ENCODE measurements around the gene ZNF747.

DNA sequence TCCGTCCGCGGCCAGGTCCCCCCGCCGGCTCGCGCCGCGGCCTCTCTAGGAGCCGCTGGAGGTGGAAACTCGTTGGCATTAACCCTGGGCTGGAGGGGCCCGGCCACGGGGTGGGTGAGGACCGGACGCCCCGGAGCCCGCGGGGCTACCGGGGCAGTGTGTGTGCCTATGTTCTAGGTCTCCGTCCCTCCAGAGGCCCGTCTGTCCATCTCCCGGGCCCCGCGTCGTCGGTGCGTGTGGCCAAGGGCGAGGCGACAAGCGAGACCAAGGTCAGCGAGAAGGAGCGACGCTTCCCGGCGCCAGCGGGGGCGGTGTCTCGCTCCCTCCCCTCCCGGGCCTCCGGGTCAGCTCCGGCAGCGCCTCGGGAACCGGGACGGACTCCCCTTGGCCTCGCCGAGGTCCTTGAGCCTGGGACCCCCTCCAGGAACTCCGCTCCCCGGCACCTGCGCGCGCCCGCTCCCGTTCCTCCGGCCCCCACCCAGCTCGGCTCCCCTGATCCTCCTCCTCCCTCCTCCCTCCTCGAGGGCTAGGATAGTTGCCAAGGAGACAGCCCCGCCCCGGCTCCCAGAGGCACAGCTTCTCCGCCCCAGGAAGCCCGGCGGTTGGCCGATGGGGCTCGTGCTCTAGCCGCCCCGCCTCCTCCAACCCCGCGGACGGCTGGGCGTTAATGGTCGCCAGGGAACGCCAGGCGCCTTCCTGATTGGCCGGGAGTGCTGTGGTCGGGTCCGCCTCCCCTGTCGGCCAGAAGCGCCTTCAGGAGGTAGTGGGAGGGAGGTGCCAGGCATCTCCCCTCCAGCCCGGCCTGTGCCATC lies 7.6 kb downstream of the ZNF747 start:
- TF ChIP-seq, protein P1, sequence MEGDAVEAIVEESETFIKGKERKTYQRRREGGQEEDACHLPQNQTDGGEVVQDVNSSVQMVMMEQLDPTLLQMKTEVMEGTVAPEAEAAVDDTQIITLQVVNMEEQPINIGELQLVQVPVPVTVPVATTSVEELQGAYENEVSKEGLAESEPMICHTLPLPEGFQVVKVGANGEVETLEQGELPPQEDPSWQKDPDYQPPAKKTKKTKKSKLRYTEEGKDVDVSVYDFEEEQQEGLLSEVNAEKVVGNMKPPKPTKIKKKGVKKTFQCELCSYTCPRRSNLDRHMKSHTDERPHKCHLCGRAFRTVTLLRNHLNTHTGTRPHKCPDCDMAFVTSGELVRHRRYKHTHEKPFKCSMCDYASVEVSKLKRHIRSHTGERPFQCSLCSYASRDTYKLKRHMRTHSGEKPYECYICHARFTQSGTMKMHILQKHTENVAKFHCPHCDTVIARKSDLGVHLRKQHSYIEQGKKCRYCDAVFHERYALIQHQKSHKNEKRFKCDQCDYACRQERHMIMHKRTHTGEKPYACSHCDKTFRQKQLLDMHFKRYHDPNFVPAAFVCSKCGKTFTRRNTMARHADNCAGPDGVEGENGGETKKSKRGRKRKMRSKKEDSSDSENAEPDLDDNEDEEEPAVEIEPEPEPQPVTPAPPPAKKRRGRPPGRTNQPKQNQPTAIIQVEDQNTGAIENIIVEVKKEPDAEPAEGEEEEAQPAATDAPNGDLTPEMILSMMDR (IDR thresholded peaks at IDR 0.05), result peak; percentile 20 to 40 (median 26)
- TF ChIP-seq POLR2AphosphoS5 (IDR thresholded peaks at IDR 0.05), result peak; percentile 59 to 92 (median 78)
